ENCODE results near the gene WDR54. TPM values are rescaled to one million over a fixed set of nuclear protein-coding genes. Genes with fewer than 3 reads are reported as not detected.

WDR54 gene
- polyA plus RNA-seq, 1 experiment = 14.5 TPM

- no peaks in the 10 kb centered on the region for H3K27me3 ChIP-seq (ENCODE audit: control insufficient read depth, insufficient read depth, low read length)
- no peak overlapping the region for H3K27ac ChIP-seq (ENCODE audit: low read depth, low read length)
- ChIA-PET CTCF (no interaction called here), POLR2A (no interaction called here)
- no peak for TF ChIP-seq CTCF (IDR thresholded peaks at IDR 0.05; ENCODE audit: low read depth, low read length)
- H3K4me3 ChIP-seq (ENCODE audit: low read depth, low read length) = no peak overlapping the region
- DNase-seq (ENCODE audit: low read depth, low spot score) = no peak
- no peaks in the 10 kb centered on the region for H3K9me3 ChIP-seq (ENCODE audit: control insufficient read depth, insufficient read depth, low read length)
Observed at GRCh38 chr2:74429487-74430451, 8.2 kb downstream of the WDR54 start.

- no peak overlapping the region for H3K27ac ChIP-seq (ENCODE audit: low read depth, low read length)
- H3K27me3 ChIP-seq (ENCODE audit: control insufficient read depth, insufficient read depth, low read length) = no peaks in the 10 kb centered on the region
- H3K9me3 ChIP-seq (ENCODE audit: control insufficient read depth, insufficient read depth, low read length) = no peaks in the 10 kb centered on the region
- no peak overlapping the region for H3K4me3 ChIP-seq (ENCODE audit: low read depth, low read length)
- CTCF ChIA-PET = no interaction called here
- POLR2A ChIA-PET = no interaction called here
- no peak for TF ChIP-seq CTCF (IDR thresholded peaks at IDR 0.05; ENCODE audit: low read depth, low read length)
- DNase-seq (ENCODE audit: low read depth, low spot score) = no peak
Observed at GRCh38 chr2:74430502-74430901, 9.0 kb downstream of the WDR54 start.

- Histone ChIP-seq H3K27ac (ENCODE audit: low read depth, low read length) (no peak overlapping the region), H3K9me3 (ENCODE audit: control insufficient read depth, insufficient read depth, low read length) (peaks cover 5% of the 10 kb centered on the region; the same call in 1 of the 2 replicates), H3K4me3 (ENCODE audit: low read depth, low read length) (no peak overlapping the region), H3K27me3 (ENCODE audit: control insufficient read depth, insufficient read depth, low read length) (peaks cover 4% of the 10 kb centered on the region)
- ChIA-PET POLR2A (no interaction called here), CTCF (no interaction called here)
- TF ChIP-seq CTCF (IDR thresholded peaks at IDR 0.05; ENCODE audit: low read depth, low read length) = no peak
- no peak for DNase-seq (ENCODE audit: low read depth, low spot score)
Observed at GRCh38 chr2:74436111-74436805, 14.7 kb downstream of the WDR54 start.

GRCh38 chr2:74436848-74437695 is 15.5 kb downstream of the WDR54 start:
- CTCF ChIA-PET = no interaction called here
- Histone ChIP-seq H3K9me3 (ENCODE audit: control insufficient read depth, insufficient read depth, low read length) (peaks cover 11% of the 10 kb centered on the region; the same call in 1 of the 2 replicates), H3K27me3 (ENCODE audit: control insufficient read depth, insufficient read depth, low read length) (peaks cover 12% of the 10 kb centered on the region), H3K27ac (ENCODE audit: low read depth, low read length) (no peak overlapping the region), H3K4me3 (ENCODE audit: low read depth, low read length) (no peak overlapping the region)
- no peak for DNase-seq (ENCODE audit: low read depth, low spot score)
- TF ChIP-seq CTCF (IDR thresholded peaks at IDR 0.05; ENCODE audit: low read depth, low read length) = no peak
- POLR2A ChIA-PET = no interaction called here

All from AG04450 (cell line).